Activated CD8-positive, alpha-beta memory T cell treated with anti-CD3 and anti-CD28 coated beads for 4 hours (primary cell): ENCODE measurements around the gene HSPB9.
A peak's percentile ranks its signal among the peaks of the same experiment; 100 is the strongest.
"Not testable (repeated sequence)": the region's sequence is repeated elsewhere in the genome, so short reads cannot be mapped to it uniquely, and the experiment has no call there.

Source experiments
- DNase-seq, 2 donors: peaks; one replicate each; pipeline ENCODE4 v3.0.0-alpha.2; 2020; ENCODE audit warnings: low read depth in 2 of 2

HSPB9 gene

GRCh38 chr17:42120161-42120769 is 2.3 kb upstream of the HSPB9 start:
- DNase-seq: no peak

GRCh38 chr17:42120770-42121769 is 1.5 kb upstream of the HSPB9 start, which contains the start of gene KAT2A:
Gene KAT2A, minus strand, starts transcription at chr17:42121367. Its CDS starts 63 bp downstream, at chr17:42121304.
- peak; percentile 54 to 55 for DNase-seq

GRCh38 chr17:42124256-42124655 is 1.7 kb downstream of the HSPB9 start:
- no peak for DNase-seq

GRCh38 chr17:42125565-42125964 is 3.0 kb downstream of the HSPB9 start:
- no peak for DNase-seq

GRCh38 chr17:42126836-42127235 is 4.2 kb downstream of the HSPB9 start:
- DNase-seq: no peak

GRCh38 chr17:42127414-42127813 is 4.8 kb downstream of the HSPB9 start:
- DNase-seq: no peak

- DNase-seq: no peak
These were observed 6.7 kb downstream of the HSPB9 start for GRCh38 chr17:42129109-42129837.

- no peak for DNase-seq
These were observed 7.8 kb downstream of the HSPB9 start for GRCh38 chr17:42130310-42130936.

GRCh38 chr17:42131232-42131631 is 8.6 kb downstream of the HSPB9 start:
- no peak for DNase-seq

- DNase-seq: no peak
These were observed 9.4 kb downstream of the HSPB9 start for GRCh38 chr17:42131981-42132432.

- DNase-seq: no peak
These were observed 10.3 kb downstream of the HSPB9 start for GRCh38 chr17:42132941-42133340.

GRCh38 chr17:42133461-42134041 is 10.9 kb downstream of the HSPB9 start:
- DNase-seq: no peak

- DNase-seq: no peak
These were observed 12.5 kb downstream of the HSPB9 start for GRCh38 chr17:42135151-42135550.

- no peak for DNase-seq
These were observed 13.4 kb downstream of the HSPB9 start for GRCh38 chr17:42135664-42136653.

GRCh38 chr17:42136654-42137051 is 14.0 kb downstream of the HSPB9 start:
- no peak for DNase-seq

- DNase-seq: no peak
These were observed 16.3 kb downstream of the HSPB9 start for GRCh38 chr17:42138749-42139492.

- not testable (repeated sequence) for DNase-seq
These were observed 18.1 kb downstream of the HSPB9 start for GRCh38 chr17:42140690-42141089.

- no peak for DNase-seq
These were observed 18.8 kb downstream of the HSPB9 start for GRCh38 chr17:42141382-42141781.

GRCh38 chr17:42142371-42142896 is 19.8 kb downstream of the HSPB9 start:
- DNase-seq: no peak
